Fibroblast of skin of right quadriceps (primary cell): Measurements from ENCODE around the gene MMP25.
"Not testable (repeated sequence)": the region's sequence is repeated elsewhere in the genome, so short reads cannot be mapped to it uniquely, and the experiment has no call there.

Experiments
- DNase-seq: peaks from one replicate; pipeline ENCODE4 v3.0.0-alpha.2; 2013

The MMP25 gene

GRCh38 chr16:3030222-3031212, 15.8 kb upstream of the MMP25 start:
- no peak for DNase-seq

DNA sequence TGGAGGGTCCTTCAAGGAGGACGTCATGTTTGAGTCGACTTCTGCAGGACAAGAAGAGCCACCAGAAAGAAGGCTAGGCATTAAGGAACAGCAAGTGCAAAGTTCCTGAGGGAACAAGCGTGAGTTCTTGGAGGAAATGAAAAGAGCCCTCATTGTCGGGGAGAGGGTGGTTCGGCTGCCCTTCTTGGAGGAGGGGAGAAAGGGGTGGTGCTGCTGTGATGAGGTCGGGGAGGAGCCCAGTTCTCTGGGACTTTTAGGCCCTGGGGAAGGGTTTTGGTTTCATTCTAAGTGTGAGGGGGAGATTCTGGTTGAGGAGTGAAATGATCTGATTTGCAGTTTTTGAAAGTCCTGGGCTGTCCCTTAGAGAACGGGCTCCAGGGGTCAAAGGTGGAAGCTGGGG, 13.7 kb upstream of the MMP25 start:
- DNase-seq: no peak

DNA sequence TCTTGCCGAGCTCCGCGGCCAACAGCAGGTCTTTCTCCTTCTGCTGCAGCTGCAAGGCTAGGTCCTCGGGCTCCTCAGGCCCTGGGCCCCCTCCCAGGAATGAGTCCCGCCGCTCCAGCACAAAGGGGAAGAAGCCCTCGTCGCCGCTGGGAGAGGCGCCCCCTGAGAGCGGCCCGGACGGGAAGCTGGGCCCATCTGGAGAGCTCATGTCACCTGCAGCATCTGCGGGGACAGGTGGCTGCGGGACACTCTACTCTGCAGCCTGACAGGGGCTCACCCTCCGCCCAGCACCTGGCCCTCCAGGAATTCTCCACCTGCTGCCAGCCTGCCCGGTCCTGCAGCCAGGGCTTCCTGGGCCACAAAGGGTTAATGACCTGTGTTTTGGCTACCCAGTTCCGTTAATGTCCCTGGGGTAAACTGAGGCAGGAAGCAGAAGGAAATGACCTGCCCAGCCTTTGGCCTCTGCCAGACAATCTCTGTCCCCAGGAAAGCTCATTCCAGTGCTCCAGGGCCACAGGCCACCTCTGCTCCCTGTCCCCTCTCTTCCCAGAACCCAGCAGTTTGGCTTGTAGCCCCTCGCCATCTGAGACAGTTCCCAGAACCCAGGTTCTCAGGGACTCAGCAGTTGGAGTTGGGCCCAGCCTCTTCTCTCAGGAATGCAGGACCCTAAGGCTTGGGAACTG, 10.9 kb upstream of the MMP25 start:
- DNase-seq: no peak

DNA sequence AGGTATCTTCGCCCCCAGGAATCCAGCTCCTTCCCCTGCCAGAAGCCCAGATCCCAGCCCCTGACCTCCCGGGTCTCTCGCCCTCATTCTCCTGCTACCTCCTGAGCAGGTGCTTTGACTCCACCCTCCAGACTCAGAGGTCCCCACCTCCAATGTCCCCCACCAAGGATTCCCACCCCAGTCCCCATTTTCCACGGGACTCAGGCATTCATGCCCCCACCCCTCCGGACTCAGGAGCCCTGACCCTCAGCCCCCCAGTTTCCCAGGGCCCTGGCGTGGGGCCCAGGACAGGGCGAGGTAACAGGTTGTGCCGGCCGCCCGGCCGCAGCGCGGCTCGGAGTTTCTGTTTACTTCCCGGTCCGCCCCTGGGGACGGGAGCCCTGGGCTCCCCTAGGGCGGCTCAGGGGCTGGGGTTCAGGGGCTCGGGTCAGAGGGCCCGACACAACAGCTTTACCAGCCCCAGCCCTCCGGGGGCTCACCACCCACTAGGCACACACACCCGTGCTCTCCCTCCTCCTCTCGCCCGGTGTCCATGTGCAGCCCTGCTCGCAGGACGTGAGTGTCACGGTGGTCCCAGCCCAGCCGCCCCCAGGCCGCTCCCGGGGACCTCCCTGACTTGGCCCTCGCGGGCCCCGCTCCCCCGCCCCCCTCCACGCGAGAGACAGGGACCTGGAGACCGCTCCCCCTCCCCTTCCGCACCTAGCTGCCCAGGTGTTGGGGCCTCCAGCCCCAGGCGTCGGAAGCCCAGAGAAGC, 10.2 kb upstream of the MMP25 start:
- DNase-seq: no peak

DNA sequence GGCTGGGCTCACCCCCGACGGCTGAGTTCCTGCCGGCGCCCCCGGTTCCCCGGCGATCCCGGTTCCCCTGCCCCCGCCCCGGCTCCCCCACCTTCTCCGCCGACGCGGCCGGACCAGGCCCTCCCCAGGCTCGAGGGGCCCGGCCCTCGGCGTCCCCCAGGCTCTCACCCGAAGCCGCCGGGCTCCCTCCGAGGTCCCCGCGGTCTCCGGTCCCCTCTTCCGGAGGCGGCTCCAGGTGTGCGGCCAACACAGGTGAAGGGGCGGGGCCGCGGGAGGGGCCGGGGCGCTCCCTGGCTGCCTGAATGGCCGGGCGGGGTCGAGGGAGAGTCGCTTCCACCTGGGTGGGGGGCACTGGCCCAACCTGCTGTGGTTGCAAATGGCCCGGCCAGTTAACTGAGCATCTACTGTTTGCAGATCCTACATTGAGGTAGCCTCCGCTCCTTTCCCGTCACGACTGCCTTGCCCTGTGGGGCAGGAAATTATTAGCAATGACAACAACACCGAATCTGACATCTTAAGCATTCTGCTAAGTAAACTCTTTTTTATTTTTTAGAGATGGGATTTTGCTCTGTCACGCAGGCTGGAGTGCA, 9.5 kb upstream of the MMP25 start, which contains the start of gene BICDL2:
TSS of gene BICDL2 (minus strand) at position 219 of the 590 bp plus-strand sequence. CDS start 1,448 bp downstream, outside the sequence.
- DNase-seq: no peak

DNA sequence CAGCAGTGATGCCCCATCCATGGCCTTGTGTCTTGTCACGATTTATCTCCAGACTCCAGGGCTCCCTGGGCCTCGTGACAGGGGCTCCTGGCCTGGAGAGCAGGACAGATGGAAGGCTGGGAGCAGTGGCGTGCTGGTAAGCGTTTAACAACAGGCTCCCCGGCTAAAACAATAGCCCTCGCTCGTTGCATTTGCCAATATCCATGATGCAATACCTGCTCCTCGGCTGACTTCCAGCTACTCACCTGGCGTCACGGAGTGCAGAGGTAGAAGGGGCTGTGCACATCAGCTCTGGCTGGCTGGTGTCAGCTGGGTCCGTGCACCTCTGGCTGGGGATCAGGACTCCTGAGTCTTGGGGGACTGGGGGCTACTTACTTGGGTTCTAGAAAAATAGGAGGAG, 8.1 kb upstream of the MMP25 start:
- no peak for DNase-seq

DNA sequence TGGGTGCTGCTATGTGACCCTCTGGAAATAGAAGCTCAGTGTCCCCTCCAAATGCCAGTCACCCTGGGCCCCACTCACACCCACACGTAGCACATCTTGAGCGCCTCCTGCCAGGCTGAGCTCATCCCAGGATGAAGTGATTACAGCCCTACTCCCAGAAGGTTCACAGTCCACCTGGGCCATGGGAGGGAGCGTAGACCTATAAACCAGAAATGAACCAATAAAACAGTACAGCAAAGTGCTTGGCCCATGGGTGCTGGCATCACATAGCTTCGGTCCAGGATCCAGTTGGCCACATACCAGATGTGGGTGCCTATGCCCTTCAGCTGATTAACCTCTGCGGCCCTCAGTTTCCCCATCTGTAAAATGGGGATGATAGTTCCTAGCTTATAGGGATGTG, 7.5 kb upstream of the MMP25 start:
- DNase-seq: no peak

- no peak for DNase-seq
Observed at GRCh38 chr16:3042376-3042775, 4.0 kb upstream of the MMP25 start.

DNA sequence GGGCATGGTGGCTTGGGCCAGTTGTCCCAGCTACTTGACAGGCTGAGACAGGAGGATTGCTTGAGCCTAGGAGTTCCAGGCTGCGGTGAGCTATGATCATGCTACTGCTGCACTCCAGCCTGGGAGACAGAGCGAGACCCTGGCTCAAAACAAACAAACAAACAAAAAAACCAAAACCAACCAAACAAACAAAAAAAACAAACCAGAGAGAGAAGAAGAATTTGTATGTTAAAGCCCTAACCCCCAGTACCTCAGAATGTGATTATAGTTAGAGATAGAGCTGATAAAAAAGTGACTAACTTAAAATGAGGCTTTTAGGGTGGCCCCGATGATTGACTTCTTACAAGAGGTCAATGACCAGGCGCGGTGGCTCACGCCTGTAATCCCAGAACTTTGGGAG, 1.7 kb upstream of the MMP25 start:
- DNase-seq: no peak

GRCh38 chr16:3046641-3047386, 453 bp downstream of the MMP25 start:
- DNase-seq: no peak

- no peak for DNase-seq
Observed at GRCh38 chr16:3047387-3047720, 993 bp downstream of the MMP25 start.

DNA sequence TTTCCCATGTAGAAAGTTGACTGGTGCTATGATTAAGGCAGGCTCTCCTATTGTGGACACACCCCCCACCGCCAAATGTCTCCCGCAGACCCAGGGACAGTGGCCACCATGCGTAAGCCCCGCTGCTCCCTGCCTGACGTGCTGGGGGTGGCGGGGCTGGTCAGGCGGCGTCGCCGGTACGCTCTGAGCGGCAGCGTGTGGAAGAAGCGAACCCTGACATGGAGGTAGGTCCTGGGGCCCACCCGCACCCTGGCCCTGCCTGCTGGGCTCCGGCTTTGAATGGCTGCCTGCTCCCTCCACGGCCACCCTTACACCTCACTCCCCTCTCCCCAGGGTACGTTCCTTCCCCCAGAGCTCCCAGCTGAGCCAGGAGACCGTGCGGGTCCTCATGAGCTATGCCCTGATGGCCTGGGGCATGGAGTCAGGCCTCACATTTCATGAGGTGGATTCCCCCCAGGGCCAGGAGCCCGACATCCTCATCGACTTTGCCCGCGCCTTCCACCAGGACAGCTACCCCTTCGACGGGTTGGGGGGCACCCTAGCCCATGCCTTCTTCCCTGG, 3.6 kb downstream of the MMP25 start:
- no peak for DNase-seq

GRCh38 chr16:3050487-3050886, 4.1 kb downstream of the MMP25 start:
- no peak for DNase-seq

DNA sequence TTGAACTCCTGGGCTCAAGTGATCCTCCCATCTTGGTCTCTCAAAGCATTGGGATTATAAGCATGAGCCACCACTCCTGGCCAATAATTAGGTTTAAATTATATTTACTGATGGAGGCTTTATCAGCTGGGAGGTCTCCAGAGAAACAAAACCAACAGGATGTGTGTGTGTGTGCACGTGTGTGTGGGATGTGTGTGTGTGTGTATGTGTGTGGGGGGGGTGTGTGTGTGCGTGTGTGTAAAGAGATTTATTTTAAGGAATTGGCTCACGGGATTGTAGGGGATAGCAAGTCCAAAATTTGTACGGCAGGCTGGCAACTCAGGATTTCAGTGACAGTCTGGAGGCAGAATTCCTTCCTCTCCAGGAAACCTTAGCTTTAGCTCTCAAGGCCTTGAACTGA, 4.6 kb downstream of the MMP25 start:
- DNase-seq: no peak

DNA sequence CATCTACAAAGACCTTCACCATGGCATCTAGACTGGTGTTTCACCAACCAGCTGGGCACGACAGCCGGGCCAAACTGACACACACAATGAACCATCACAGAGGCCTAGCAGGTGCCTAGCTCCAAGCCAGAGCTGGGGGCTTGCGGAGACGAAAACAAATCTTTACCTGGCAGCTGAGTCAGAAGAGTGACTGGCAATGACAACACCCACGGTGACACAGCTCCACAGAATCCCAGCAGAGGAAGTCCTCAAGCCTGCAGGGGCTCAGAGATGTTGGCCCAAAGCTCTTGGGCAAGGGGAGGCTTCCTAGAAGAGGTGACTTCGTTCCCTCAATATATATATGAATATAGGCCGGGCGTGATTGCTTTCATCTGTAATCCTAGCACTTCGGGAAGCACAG, 5.1 kb downstream of the MMP25 start:
- no peak for DNase-seq

DNA sequence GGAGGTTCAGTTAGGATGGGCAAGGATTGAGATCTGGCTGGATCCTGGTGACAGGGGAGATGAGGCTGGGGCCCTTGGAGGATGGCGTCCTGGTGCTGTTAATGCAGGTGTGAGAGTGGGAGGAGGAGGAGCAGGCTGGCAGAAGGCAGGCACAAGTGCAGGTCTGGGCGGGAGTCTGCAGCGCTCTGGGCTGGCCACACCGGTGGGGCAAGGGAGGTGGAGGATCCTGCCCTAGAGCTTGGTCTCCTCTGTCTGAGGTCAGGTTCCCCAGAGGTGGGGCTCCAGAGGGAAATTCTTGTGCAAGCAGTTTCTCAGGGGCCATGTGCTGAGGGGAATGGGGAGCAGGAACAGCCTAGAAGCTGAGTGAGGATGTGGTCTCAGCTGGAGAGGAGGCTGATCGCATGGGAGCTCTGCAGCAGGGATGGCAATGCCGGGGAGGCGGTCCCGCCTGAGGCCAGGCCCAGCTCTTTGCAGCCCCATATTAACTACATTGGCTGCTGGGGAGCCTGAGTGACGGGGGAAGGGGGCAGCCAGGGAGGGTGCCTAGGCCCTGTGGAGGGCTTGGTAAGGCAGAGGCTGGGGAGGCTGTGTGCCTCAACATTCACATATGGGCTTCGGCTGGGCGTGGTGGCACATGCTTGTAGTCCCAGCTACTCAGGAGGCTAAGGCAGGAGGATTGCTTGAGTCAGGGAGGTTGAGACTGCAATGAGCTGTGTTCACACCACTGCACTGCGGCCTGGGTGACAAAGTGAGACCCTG, 6.4 kb downstream of the MMP25 start:
- not testable (repeated sequence) for DNase-seq

DNA sequence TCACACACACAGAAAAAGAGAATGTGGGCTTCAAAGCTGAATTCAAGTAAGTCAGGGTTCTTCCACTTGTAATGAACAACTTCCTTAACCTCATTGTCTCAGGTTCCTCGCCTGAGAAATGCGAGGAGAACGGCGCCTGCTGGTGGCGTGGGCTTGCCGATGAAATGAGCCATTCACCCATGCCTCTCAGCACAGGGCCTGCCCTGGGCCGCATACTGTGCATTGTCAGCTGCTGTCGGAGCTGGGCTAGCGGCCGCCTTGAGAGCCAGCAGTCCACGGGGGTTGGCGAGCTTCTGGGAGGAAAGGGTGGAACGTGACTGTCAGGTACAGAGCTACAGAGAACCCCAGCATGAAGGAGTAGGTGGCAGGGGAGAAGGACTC, 7.0 kb downstream of the MMP25 start:
- DNase-seq: not testable (repeated sequence)

- no peak for DNase-seq
Observed at GRCh38 chr16:3054965-3055733, 8.8 kb downstream of the MMP25 start.

DNA sequence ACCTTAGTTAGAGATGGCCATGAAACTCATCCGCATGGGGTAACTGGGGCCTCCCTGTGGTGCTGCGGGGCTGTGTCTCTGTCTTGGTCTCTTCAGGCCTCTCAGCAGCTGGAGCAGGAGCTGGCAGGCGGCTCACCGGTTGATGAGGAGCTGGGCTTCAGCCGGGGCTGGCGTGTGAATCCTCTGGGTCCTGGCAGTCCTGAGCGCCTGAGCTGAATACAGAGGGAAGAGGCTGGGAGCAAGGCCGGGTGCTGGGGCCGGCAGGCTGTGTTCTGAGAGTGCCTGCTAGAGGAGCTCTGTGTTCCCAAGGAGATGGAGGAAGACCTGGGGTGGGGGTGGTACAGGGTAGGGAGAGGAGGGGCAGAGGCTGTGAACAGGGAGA, 9.4 kb downstream of the MMP25 start:
- not testable (repeated sequence) for DNase-seq
